KMS-11 (cell line): Measurements from ENCODE around the gene AGBL4.

Source experiments
- H2AFZ ChIP-seq: fragments of 200-600 bp; sonication (generic); 2 replicates; pipeline ENCODE4 v1.6.1; 2016; ENCODE audit warnings: antibody characterized with exemption, mixed run types, low read depth
- H3K27ac ChIP-seq: fragments of 200-600 bp; sonication (generic); 2 replicates; pipeline ENCODE4 v1.6.1; 2016; ENCODE audit warnings: mild to moderate bottlenecking, mixed run types
- H3K27me3 ChIP-seq: fragments of 200-600 bp; sonication (generic); 2 replicates; pipeline ENCODE4 v1.6.1; 2017; ENCODE audit warnings: mild to moderate bottlenecking, low read depth, mixed run types, moderate library complexity; ENCODE audit not compliant: insufficient read depth
- H3K36me3 ChIP-seq: fragments of 200-600 bp; sonication (generic); 2 replicates; pipeline ENCODE4 v1.6.1; 2017; ENCODE audit warnings: mild to moderate bottlenecking, mixed run types; ENCODE audit not compliant: insufficient read depth
- H3K4me1 ChIP-seq: fragments of 200-600 bp; sonication (generic); 2 replicates; pipeline ENCODE4 v1.6.1; 2016; ENCODE audit warnings: mild to moderate bottlenecking, low read depth, mixed run types; ENCODE audit not compliant: poor library complexity, severe bottlenecking
- H3K4me2 ChIP-seq: fragments of 200-600 bp; sonication (generic); 2 replicates; pipeline ENCODE4 v1.7.0; 2016; ENCODE audit warnings: mild to moderate bottlenecking, mixed run types
- H3K4me3 ChIP-seq: fragments of 200-600 bp; sonication (generic); IDR thresholded peaks from 2 replicates; pipeline ENCODE4 v1.6.1; 2017; ENCODE audit warnings: low read depth, low read length, mixed read lengths; ENCODE audit not compliant: insufficient read depth
- H3K79me2 ChIP-seq: fragments of 200-600 bp; sonication (generic); 2 replicates; pipeline ENCODE4 v1.6.1; 2016; ENCODE audit warnings: low read depth, mixed run types; ENCODE audit not compliant: insufficient read depth
- H3K9ac ChIP-seq: fragments of 200-600 bp; sonication (generic); 2 replicates; pipeline ENCODE4 v1.6.1; 2016; ENCODE audit warnings: mild to moderate bottlenecking, mixed run types
- H4K20me1 ChIP-seq: fragments of 200-600 bp; sonication (generic); 2 replicates; pipeline ENCODE4 v1.6.1; 2016; ENCODE audit warnings: mild to moderate bottlenecking, mixed run types; ENCODE audit not compliant: insufficient read depth
- CTCF ChIP-seq: fragments of 200-600 bp; sonication (generic); conservative IDR thresholded peaks from 2 replicates; pipeline ENCODE4 v1.6.1; 2017; ENCODE audit warnings: low read depth, mild to moderate bottlenecking, antibody characterized with exemption, low read length, moderate library complexity, mixed read lengths

Gene AGBL4

GRCh38 chr1:49050041-49050440 lies 973.7 kb downstream of the AGBL4 start:
- Histone ChIP-seq H3K27ac (no peak overlapping the region), H3K36me3 (no peaks in the 10 kb centered on the region), H3K4me2 (no peak overlapping the region), H3K9ac (no peak overlapping the region), H2AFZ (no peak overlapping the region), H3K4me3 (no peak overlapping the region), H3K79me2 (no peaks in the 10 kb centered on the region), H3K27me3 (no peaks in the 10 kb centered on the region), H4K20me1 (no peaks in the 10 kb centered on the region), H3K4me1 (no peaks in the 10 kb centered on the region)
- TF ChIP-seq CTCF: no peak

- Histone ChIP-seq H3K27ac (no peak overlapping the region), H4K20me1 (no peaks in the 10 kb centered on the region), H3K27me3 (no peaks in the 10 kb centered on the region), H3K4me1 (no peaks in the 10 kb centered on the region), H3K36me3 (no peaks in the 10 kb centered on the region), H2AFZ (no peak overlapping the region), H3K4me3 (no peak overlapping the region), H3K9ac (no peak overlapping the region), H3K79me2 (no peaks in the 10 kb centered on the region), H3K4me2 (no peak overlapping the region)
- TF ChIP-seq CTCF: no peak
Measured at GRCh38 chr1:49048188-49048587, 975.6 kb downstream of the AGBL4 start.

GRCh38 chr1:49046305-49046704 lies 977.4 kb downstream of the AGBL4 start:
- Histone ChIP-seq H3K27ac (no peak overlapping the region), H3K4me1 (no peaks in the 10 kb centered on the region), H3K36me3 (no peaks in the 10 kb centered on the region), H2AFZ (no peak overlapping the region), H4K20me1 (no peaks in the 10 kb centered on the region), H3K4me2 (no peak overlapping the region), H3K4me3 (no peak overlapping the region), H3K79me2 (no peaks in the 10 kb centered on the region), H3K27me3 (no peaks in the 10 kb centered on the region), H3K9ac (no peak overlapping the region)
- TF ChIP-seq CTCF: no peak

GRCh38 chr1:49045371-49045770 lies 978.4 kb downstream of the AGBL4 start:
- H3K4me3 ChIP-seq: no peak overlapping the region
- H3K79me2 ChIP-seq: no peaks in the 10 kb centered on the region
- no peak for TF ChIP-seq CTCF
- H3K4me2 ChIP-seq: no peak overlapping the region
- H3K4me1 ChIP-seq: no peaks in the 10 kb centered on the region
- H4K20me1 ChIP-seq: no peaks in the 10 kb centered on the region
- no peak overlapping the region for H3K27ac ChIP-seq
- H3K9ac ChIP-seq: no peak overlapping the region
- no peaks in the 10 kb centered on the region for H3K36me3 ChIP-seq
- H3K27me3 ChIP-seq: no peaks in the 10 kb centered on the region
- no peak overlapping the region for H2AFZ ChIP-seq

- H3K4me1 ChIP-seq: no peaks in the 10 kb centered on the region
- no peak overlapping the region for H2AFZ ChIP-seq
- no peak overlapping the region for H3K9ac ChIP-seq
- H3K27ac ChIP-seq: no peak overlapping the region
- H3K27me3 ChIP-seq: no peaks in the 10 kb centered on the region
- no peaks in the 10 kb centered on the region for H3K79me2 ChIP-seq
- no peak for TF ChIP-seq CTCF
- no peak overlapping the region for H3K4me2 ChIP-seq
- H4K20me1 ChIP-seq: no peaks in the 10 kb centered on the region
- no peaks in the 10 kb centered on the region for H3K36me3 ChIP-seq
- H3K4me3 ChIP-seq: no peak overlapping the region
Measured at GRCh38 chr1:49036700-49037099, 987.1 kb downstream of the AGBL4 start.
